A549 (cell line): ENCODE measurements around the gene CSPG4. TPM values are rescaled to one million over a fixed set of nuclear protein-coding genes. Genes with fewer than 3 reads are reported as not detected.
"Not testable (repeated sequence)": the region's sequence is repeated elsewhere in the genome, so short reads cannot be mapped to it uniquely, and the experiment has no call there.

Source experiments
- ATAC-seq, 2 experiments: fragments of 200-7000 bp in 1 of 2; fragments of >200 bp in 1 of 2; cut with Nextera tagmentation in 1 of 2; cut with Tn5 transposase in 1 of 2; 3 replicates each; pipeline versions ENCODE4 v1.8.0 to v1.9.1; 2018 to 2020; ENCODE audit warnings: mild to moderate bottlenecking in 1 of 2, moderate library complexity in 1 of 2
- CTCF ChIA-PET: fragments of 300-600 bp; sonication (Branson Sonifier 250); formaldehyde crosslinking; extraction: SDS; loops from one replicate; lab custom pipeline; 2021; ENCODE audit warnings: antibody characterized with exemption, inconsistent platforms; lab: Yijun Ruan, JAX
- POLR2A ChIA-PET: fragments of 350-600 bp; formaldehyde crosslinking; extraction: SDS; loops from one replicate; lab custom pipeline; 2021; ENCODE audit warnings: antibody characterized with exemption, inconsistent platforms; lab: Yijun Ruan, JAX
- DNase-seq, 2 experiments: peaks; one replicate each; pipeline versions ENCODE4 v3.0.0 to v3.0.0-alpha.2; 2011 to 2016; ENCODE audit warnings: low read depth in 1 of 2, low spot score in 1 of 2
- FAIRE-seq: peaks from 2 replicates; lab custom pipeline; 2011; peaks lifted over from hg19 to GRCh38; lab: Jason Lieb, UNC
- H3K27ac ChIP-seq, 2 experiments: fragments of >200 bp; sonication (Bioruptor Twin); formaldehyde crosslinking; 3 replicates each; pipeline ENCODE4 v1.5.1; 2016 to 2017
- H3K4me1 ChIP-seq: fragments of >200 bp; sonication (Bioruptor Twin); formaldehyde crosslinking; 3 replicates; pipeline ENCODE4 v1.6.1; 2016
- H3K4me2 ChIP-seq: fragments of >200 bp; sonication (Bioruptor Twin); formaldehyde crosslinking; 3 replicates; pipeline ENCODE4 v1.6.1; 2016
- H3K4me3 ChIP-seq: fragments of >200 bp; sonication (Bioruptor Twin); formaldehyde crosslinking; 3 replicates; pipeline ENCODE4 v1.5.1; 2016
- H3K9me3 ChIP-seq: fragments of >200 bp; sonication (Bioruptor Twin); formaldehyde crosslinking; 3 replicates; pipeline ENCODE4 v1.6.1; 2016
- BHLHE40 ChIP-seq: IDR thresholded peaks from 2 replicates; pipeline ENCODE4 v1.6.1; 2012; ENCODE audit warnings: low read depth, low read length, inconsistent platforms
- CHD2 ChIP-seq: fragments of 150-350 bp; IDR thresholded peaks from 2 replicates; pipeline ENCODE4 v1.6.1; 2014; ENCODE audit warnings: low read length; ENCODE audit not compliant: partially characterized antibody
- EHF ChIP-seq: fragments of 250-450 bp; sonication (Bioruptor Pico); IDR thresholded peaks from 2 replicates; pipeline ENCODE4 v1.5.0; 2020; ENCODE audit warnings: mild to moderate bottlenecking
- FOXS1 ChIP-seq: fragments of 250-450 bp; sonication (Bioruptor Pico); IDR thresholded peaks from 2 replicates; pipeline ENCODE4 v1.5.0; 2020; ENCODE audit warnings: mild to moderate bottlenecking, moderate library complexity
- HEYL ChIP-seq: fragments of 250-450 bp; sonication (Bioruptor Pico); IDR thresholded peaks from 2 replicates; pipeline ENCODE4 v1.8.0; 2021; ENCODE audit warnings: mild to moderate bottlenecking, moderate library complexity
- KDM1A ChIP-seq: fragments of 200-600 bp; sonication (generic); IDR thresholded peaks from 2 replicates; pipeline ENCODE4 v1.6.1; 2016; ENCODE audit warnings: low read depth, mild to moderate bottlenecking
- MAFK ChIP-seq: fragments of 450-650 bp; IDR thresholded peaks from 2 replicates; pipeline ENCODE4 v1.6.1; 2014; ENCODE audit not compliant: partially characterized antibody
- RAD21 ChIP-seq, 2 experiments: fragments of >200 bp in 1 of 2; sonication (Bioruptor Twin) in 1 of 2; formaldehyde crosslinking in 1 of 2; IDR thresholded peaks in 1 of 2; conservative IDR thresholded peaks in 1 of 2; 2 replicates in 1 of 2; 3 replicates in 1 of 2; pipeline ENCODE4 v1.6.1; 2012 to 2018; ENCODE audit warnings: inconsistent platforms in 1 of 2
- RCOR1 ChIP-seq: fragments of 150-350 bp; IDR thresholded peaks from 2 replicates; pipeline ENCODE4 v1.6.1; 2014; ENCODE audit warnings: antibody characterized with exemption, low read length, low read depth
- TFCP2L1 ChIP-seq: fragments of 250-450 bp; sonication (Bioruptor Pico); IDR thresholded peaks from 2 replicates; pipeline ENCODE4 v1.5.0; 2021; ENCODE audit warnings: mild to moderate bottlenecking
- TP53 ChIP-seq: fragments of 250-450 bp; sonication (Bioruptor Pico); IDR thresholded peaks from 2 replicates; pipeline ENCODE4 v1.5.0; 2021; ENCODE audit warnings: mild to moderate bottlenecking, moderate library complexity
- ZC3H11A ChIP-seq: fragments of 450-650 bp; IDR thresholded peaks from 2 replicates; pipeline ENCODE4 v1.6.1; 2014; ENCODE audit warnings: antibody characterized with exemption, mild to moderate bottlenecking
- ZNF302 ChIP-seq: fragments of 250-450 bp; sonication (Bioruptor Pico); IDR thresholded peaks from 2 replicates; pipeline ENCODE4 v1.9.0; 2021; ENCODE audit warnings: inconsistent platforms, mild to moderate bottlenecking, moderate library complexity
- whole genome bisulfite sequencing: methylation state at CpG from one replicate; pipeline ENCODE4 v1.1.6; 2017; ENCODE audit errors: missing lambda C conversion rate; 5-methylcytosine and 5-hydroxymethylcytosine counted together
- polyA plus RNA-seq, 4 experiments: library from polyadenylated mRNA; depleted of rRNA in 3 of 4; stranded (reverse); fragments of >200 nt; fragmentation: RNase III in 1 of 4; extraction: RNeasy Plus Mini Kit Qiagen cat#74134 plus additional on column Dnase treatment in 1 of 4; gene quantifications; 2 replicates in 3 of 4; 3 replicates in 1 of 4; pipeline ENCODE4 v1.2.3, GENCODE V29; 2011 to 2017
- TF ChIP-seq, protein P1 (sequence below): fragments of >200 bp; sonication (Bioruptor Twin); formaldehyde crosslinking; IDR thresholded peaks from 2 replicates; pipeline ENCODE4 v1.6.1; 2016
- TF ChIP-seq, protein P2 (sequence below): IDR thresholded peaks from 2 replicates; pipeline ENCODE4 v1.6.1; 2012
- TF ChIP-seq, protein P3 (sequence below): fragments of 200-600 bp; sonication (generic); IDR thresholded peaks from 2 replicates; pipeline ENCODE4 v1.6.1; 2016; ENCODE audit warnings: antibody characterized with exemption, mild to moderate bottlenecking, moderate library complexity

Gene CSPG4
- polyA plus RNA-seq, 2 of the 4 experiments (the other 2 are of a cell fraction), result 0.01 to 0.06 TPM

DNA sequence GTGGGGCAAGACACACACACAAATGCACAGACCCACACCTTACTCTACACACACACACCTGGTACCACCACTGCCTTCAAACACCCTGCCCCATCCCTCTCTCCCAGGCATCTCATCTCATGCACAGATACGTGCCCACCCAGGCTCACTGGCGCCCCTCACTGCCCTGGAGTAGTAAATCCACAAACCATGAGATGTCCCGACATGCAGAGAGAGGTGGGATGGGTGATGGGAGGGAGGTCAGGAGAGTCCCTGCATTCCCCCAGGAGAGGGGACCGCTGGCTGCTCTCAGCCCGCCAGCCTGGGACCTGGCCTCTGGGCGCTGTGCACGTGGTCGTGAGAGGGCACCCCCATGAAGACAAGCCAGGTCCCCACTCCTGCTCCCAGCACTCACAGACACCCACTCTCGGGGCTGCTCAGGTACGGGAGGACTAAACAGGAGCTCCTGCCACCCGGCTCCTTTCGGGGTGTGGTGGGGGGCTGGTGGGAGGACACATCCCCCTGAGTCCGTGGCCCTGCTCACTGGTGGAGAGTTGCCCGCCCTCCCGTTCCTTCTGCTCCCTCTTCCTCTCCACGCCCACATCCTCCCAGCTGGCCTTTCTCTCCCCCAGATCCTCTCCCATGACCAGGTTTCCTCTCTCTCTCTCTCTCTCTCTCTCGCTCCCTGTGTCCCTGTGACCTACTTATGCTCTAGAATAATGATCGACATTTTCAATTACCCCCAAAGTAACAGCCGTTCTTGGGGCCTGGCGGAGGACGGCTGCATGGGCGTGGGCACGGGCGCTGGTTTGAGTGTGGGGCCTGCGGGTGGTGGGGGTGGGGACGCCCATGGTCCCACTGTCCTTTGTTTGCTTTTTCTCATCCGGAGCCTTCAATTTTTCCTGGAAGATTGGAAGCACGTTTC is 18.9 kb upstream of the CSPG4 start:
- Histone ChIP-seq H3K27ac (no peak overlapping the region), H3K4me3 (no peak overlapping the region), H3K4me1 (peaks cover 6% of the 10 kb centered on the region; the same call in 2 of the 3 replicates), H3K4me2 (no peak overlapping the region), H3K9me3 (no peaks in the 10 kb centered on the region)
- ATAC-seq, result no peak
- 74% methylated on average over 28 of the region's 28 CpGs for WGBS
- DNase-seq, result no peak
- TF ChIP-seq RCOR1 (no peak), CHD2 (no peak), KDM1A (no peak), MAFK (no peak), BHLHE40 (no peak), TFCP2L1 (CRISPR knock-in tag) (no peak), EHF (CRISPR knock-in tag) (no peak), RAD21 (conservative IDR thresholded peaks at IDR 0.05 in 1 of 2, IDR thresholded peaks at IDR 0.05 in 1 of 2) (no peak), FOXS1 (CRISPR knock-in tag) (no peak), HEYL (CRISPR knock-in tag) (no peak), TP53 (CRISPR knock-in tag) (no peak), ZNF302 (CRISPR knock-in tag) (no peak), ZC3H11A (no peak)
- TF ChIP-seq, protein P1, sequence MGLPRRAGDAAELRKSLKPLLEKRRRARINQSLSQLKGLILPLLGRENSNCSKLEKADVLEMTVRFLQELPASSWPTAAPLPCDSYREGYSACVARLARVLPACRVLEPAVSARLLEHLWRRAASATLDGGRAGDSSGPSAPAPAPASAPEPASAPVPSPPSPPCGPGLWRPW, result no peak
- TF ChIP-seq, protein P2, sequence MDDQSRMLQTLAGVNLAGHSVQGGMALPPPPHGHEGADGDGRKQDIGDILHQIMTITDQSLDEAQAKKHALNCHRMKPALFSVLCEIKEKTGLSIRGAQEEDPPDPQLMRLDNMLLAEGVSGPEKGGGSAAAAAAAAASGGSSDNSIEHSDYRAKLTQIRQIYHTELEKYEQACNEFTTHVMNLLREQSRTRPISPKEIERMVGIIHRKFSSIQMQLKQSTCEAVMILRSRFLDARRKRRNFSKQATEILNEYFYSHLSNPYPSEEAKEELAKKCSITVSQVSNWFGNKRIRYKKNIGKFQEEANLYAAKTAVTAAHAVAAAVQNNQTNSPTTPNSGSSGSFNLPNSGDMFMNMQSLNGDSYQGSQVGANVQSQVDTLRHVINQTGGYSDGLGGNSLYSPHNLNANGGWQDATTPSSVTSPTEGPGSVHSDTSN, result no peak
- TF ChIP-seq, protein P3, sequence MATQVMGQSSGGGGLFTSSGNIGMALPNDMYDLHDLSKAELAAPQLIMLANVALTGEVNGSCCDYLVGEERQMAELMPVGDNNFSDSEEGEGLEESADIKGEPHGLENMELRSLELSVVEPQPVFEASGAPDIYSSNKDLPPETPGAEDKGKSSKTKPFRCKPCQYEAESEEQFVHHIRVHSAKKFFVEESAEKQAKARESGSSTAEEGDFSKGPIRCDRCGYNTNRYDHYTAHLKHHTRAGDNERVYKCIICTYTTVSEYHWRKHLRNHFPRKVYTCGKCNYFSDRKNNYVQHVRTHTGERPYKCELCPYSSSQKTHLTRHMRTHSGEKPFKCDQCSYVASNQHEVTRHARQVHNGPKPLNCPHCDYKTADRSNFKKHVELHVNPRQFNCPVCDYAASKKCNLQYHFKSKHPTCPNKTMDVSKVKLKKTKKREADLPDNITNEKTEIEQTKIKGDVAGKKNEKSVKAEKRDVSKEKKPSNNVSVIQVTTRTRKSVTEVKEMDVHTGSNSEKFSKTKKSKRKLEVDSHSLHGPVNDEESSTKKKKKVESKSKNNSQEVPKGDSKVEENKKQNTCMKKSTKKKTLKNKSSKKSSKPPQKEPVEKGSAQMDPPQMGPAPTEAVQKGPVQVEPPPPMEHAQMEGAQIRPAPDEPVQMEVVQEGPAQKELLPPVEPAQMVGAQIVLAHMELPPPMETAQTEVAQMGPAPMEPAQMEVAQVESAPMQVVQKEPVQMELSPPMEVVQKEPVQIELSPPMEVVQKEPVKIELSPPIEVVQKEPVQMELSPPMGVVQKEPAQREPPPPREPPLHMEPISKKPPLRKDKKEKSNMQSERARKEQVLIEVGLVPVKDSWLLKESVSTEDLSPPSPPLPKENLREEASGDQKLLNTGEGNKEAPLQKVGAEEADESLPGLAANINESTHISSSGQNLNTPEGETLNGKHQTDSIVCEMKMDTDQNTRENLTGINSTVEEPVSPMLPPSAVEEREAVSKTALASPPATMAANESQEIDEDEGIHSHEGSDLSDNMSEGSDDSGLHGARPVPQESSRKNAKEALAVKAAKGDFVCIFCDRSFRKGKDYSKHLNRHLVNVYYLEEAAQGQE, result no peak
- FAIRE-seq, result no peak
- ChIA-PET POLR2A (no interaction called here), CTCF (interaction anchor here (2.0 to 22.9 kb wide), 7 partner anchors 25 to 93 kb away, joined by 4 to 350 read pairs (median 12); no protein-coding TSS in a partner anchor)

DNA sequence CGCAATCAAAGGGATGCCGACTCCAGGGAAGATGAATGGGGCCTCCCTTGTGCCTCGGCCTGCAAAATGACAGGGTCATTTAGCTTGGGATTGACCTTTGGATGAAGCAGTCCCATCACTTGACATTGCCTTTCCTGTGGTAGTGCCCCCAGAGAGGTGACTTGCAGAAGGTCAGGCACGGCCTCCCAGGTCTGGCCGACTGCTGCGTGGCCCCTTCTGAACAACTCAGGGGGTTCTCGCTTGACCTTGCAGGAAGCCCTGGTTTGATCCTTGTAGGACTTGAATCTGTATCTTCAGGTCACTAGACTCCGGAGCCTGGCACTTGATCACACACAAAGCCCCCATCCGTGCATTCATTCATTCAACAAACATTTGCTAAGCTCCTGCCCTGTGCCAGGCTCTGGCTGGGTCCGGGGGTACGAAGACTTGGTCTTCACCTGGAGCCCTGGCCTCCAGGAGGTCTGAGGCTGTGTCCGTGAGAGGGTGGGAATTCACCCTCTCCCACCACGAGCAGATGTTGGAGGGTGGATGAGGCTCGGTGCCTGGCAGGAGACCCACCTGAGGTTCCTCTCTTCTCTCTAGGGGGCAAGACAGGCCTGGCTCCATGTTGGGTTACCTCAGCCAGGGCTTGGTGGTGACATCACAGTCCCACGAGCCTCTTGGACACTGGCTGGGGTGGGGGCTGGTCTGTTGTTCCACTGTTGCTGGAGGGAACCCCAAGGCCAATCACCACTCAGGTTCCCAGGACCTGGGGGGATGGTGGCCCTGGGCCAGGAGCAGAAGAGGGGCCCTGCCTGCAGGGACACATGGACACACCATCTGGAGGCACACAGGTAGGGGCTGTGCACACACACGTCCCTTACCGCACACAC is 18.0 kb upstream of the CSPG4 start:
- H3K4me3 ChIP-seq, H3K9me3 ChIP-seq, H3K27ac ChIP-seq, ATAC-seq, FAIRE-seq, H3K4me1 ChIP-seq, POLR2A ChIA-PET, DNase-seq, H3K4me2 ChIP-seq: not testable (repeated sequence)
- WGBS, result 88% methylated on average over 15 of the region's 17 CpGs
- CTCF ChIA-PET, result interaction anchor here (1.4 to 22.9 kb wide), 7 partner anchors 9 to 93 kb away, joined by 4 to 350 read pairs (median 12); no protein-coding TSS in a partner anchor
